CD14-positive monocyte (primary cell): ENCODE measurements around the gene UBE2J2. TPM values are rescaled to one million over a fixed set of nuclear protein-coding genes. Genes with fewer than 3 reads are reported as not detected.

Experiments
- DNase-seq, 3 donors: peaks; one replicate each; pipeline ENCODE4 v3.0.0-alpha.2; 2011 to 2022
- H2AFZ ChIP-seq: 2 replicates; pipeline ENCODE4 v1.6.0; 2012; ENCODE audit warnings: mild to moderate bottlenecking, low read depth, low read length, inconsistent platforms; ENCODE audit not compliant: insufficient read depth, poor library complexity, severe bottlenecking
- H3K27ac ChIP-seq, 2 donors: 1 replicate in 1 of 2; 2 replicates in 1 of 2; pipeline ENCODE4 v1.5.1; 2012 to 2013; ENCODE audit warnings: low read length in 2 of 2, control low read depth in 1 of 2, inconsistent platforms in 1 of 2, low read depth in 1 of 2, mild to moderate bottlenecking in 1 of 2
- H3K27me3 ChIP-seq, 2 donors: one replicate each; pipeline versions ENCODE4 v1.6.0 to v1.6.1; 2011 to 2013; ENCODE audit warnings: low read length in 2 of 2; ENCODE audit not compliant: control insufficient read depth in 2 of 2, insufficient read depth in 2 of 2
- H3K36me3 ChIP-seq, 2 donors: replicated peaks in 1 of 2; 1 replicate in 1 of 2; 2 replicates in 1 of 2; pipeline versions ENCODE4 v1.5.1 to v1.6.1; 2012 to 2013; ENCODE audit warnings: low read length in 2 of 2, control low read depth in 1 of 2, inconsistent platforms in 1 of 2, mild to moderate bottlenecking in 1 of 2; ENCODE audit not compliant: insufficient read depth in 2 of 2, control insufficient read depth in 1 of 2
- H3K4me1 ChIP-seq, 2 donors: 1 replicate in 1 of 2; 2 replicates in 1 of 2; pipeline versions ENCODE4 v1.5.1 to v1.6.1; 2012 to 2013; ENCODE audit warnings: low read length in 2 of 2, control low read depth in 1 of 2, inconsistent platforms in 1 of 2, mild to moderate bottlenecking in 1 of 2, moderate library complexity in 1 of 2; ENCODE audit not compliant: insufficient read depth in 2 of 2, control insufficient read depth in 1 of 2
- H3K4me2 ChIP-seq: replicated peaks from 2 replicates; pipeline ENCODE3; 2012; ENCODE audit warnings: low read length, moderate library complexity, mild to moderate bottlenecking; ENCODE audit not compliant: poor library complexity, severe bottlenecking; ENCODE audit errors: extremely low read depth
- H3K4me3 ChIP-seq, 3 experiments: fragments of 200-600 bp in 1 of 3; sonication (generic) in 1 of 3; replicated peaks in 1 of 3; 1 replicate in 2 of 3; 2 replicates in 1 of 3; pipeline ENCODE4 v1.5.1; 2011 to 2013; ENCODE audit warnings: low read length in 3 of 3, mild to moderate bottlenecking in 3 of 3, control low read depth in 2 of 3, low read depth in 2 of 3, inconsistent platforms in 1 of 3, moderate library complexity in 1 of 3
- H3K79me2 ChIP-seq: 2 replicates; pipeline ENCODE4 v1.6.0; 2012; ENCODE audit warnings: mild to moderate bottlenecking, control low read depth, inconsistent platforms, low read length, moderate library complexity; ENCODE audit not compliant: insufficient read depth
- H3K9ac ChIP-seq: 2 replicates; pipeline ENCODE4 v1.6.0; 2017; ENCODE audit warnings: low read length, mild to moderate bottlenecking; ENCODE audit not compliant: insufficient read depth, poor library complexity, severe bottlenecking
- H3K9me3 ChIP-seq, 2 donors: replicated peaks in 1 of 2; 1 replicate in 1 of 2; 2 replicates in 1 of 2; pipeline versions ENCODE4 v1.5.1 to v1.6.1; 2012 to 2013; ENCODE audit warnings: low read length in 2 of 2, control low read depth in 1 of 2; ENCODE audit not compliant: control insufficient read depth in 1 of 2, insufficient read depth in 1 of 2
- H4K20me1 ChIP-seq: 2 replicates; pipeline ENCODE4 v1.6.0; 2012; ENCODE audit warnings: mild to moderate bottlenecking, low read length, control low read depth, moderate library complexity; ENCODE audit not compliant: insufficient read depth
- H3K27ac Mint-ChIP-seq, 7 donors: one replicate each; pipeline ENCODE4 v1.8.0; 2020; ENCODE audit warnings: mild to moderate bottlenecking in 7 of 7, mixed read lengths in 7 of 7, moderate library complexity in 6 of 7, inconsistent platforms in 2 of 7
- H3K27me3 Mint-ChIP-seq, 3 donors: one replicate each; pipeline ENCODE4 v1.8.0; 2021 to 2022; ENCODE audit warnings: low read depth in 3 of 3, mild to moderate bottlenecking in 3 of 3, mixed read lengths in 3 of 3, moderate library complexity in 3 of 3, inconsistent platforms in 1 of 3
- H3K36me3 Mint-ChIP-seq, 2 donors: one replicate each; pipeline ENCODE4 v1.8.0; 2020; ENCODE audit warnings: mixed read lengths in 2 of 2, inconsistent platforms in 1 of 2, mild to moderate bottlenecking in 1 of 2
- H3K4me1 Mint-ChIP-seq: one replicate; pipeline ENCODE4 v1.8.0; 2020; ENCODE audit warnings: mild to moderate bottlenecking, mixed read lengths
- H3K4me3 Mint-ChIP-seq, 2 donors: one replicate each; pipeline ENCODE4 v1.8.0; 2020; ENCODE audit warnings: mild to moderate bottlenecking in 2 of 2, mixed read lengths in 2 of 2, moderate library complexity in 1 of 2
- H3K9me3 Mint-ChIP-seq, 7 donors: one replicate each; pipeline ENCODE4 v1.8.0; 2020 to 2022; ENCODE audit warnings: mixed read lengths in 7 of 7, mild to moderate bottlenecking in 6 of 7, moderate library complexity in 6 of 7, inconsistent platforms in 2 of 7
- CTCF ChIP-seq: fragments of 200-600 bp; IDR thresholded peaks from one replicate; pipeline ENCODE4 v1.8.0; 2022; ENCODE audit warnings: antibody characterized with exemption, mild to moderate bottlenecking
- WGBS: methylation state at CpG from one replicate; pipeline ENCODE4 v1.1.5; 2013; ENCODE audit warnings: missing lambda C conversion rate; ENCODE audit not compliant: insufficient coverage; 5-methylcytosine and 5-hydroxymethylcytosine counted together
- intact Hi-C, 2 donors: fragments of 100-400 bp; cut with micrococcal nuclease; formaldehyde crosslinking; loops; one replicate each; pipeline versions ENCODE4 v1.15.0 to v1.15.1; 2023
- polyA plus RNA-seq, 3 donors: library from polyadenylated mRNA; depleted of rRNA in 1 of 3; unstranded in 2 of 3; stranded (reverse) in 1 of 3; fragments of 300-500 nt in 2 of 3; fragments of >200 nt in 1 of 3; fragmentation: Illumina TruSeq in 2 of 3; gene quantifications; 1 replicate in 2 of 3; 2 replicates in 1 of 3; pipeline ENCODE4 v1.2.3, GENCODE V29; 2012 to 2021

The UBE2J2 gene
- polyA plus RNA-seq, 3 donors: 36.5 to 83.2 (median 72.1) TPM

GRCh38 chr1:1236176-1236763 lies 37.4 kb downstream of the UBE2J2 start:
- peaks cover 0 to 6% of the 10 kb centered on the region in 2 donors for H3K27me3 ChIP-seq
- H3K9ac ChIP-seq: no peak overlapping the region
- intact Hi-C loops: loop anchor here in 1 of 2 donors (10.0 kb wide), 1 partner anchor 201 kb away; no protein-coding TSS in a partner anchor
- H3K4me3 ChIP-seq: no peak overlapping the region
- H3K4me1 ChIP-seq: peaks cover 3 to 13% of the 10 kb centered on the region in 2 donors
- H3K9me3 ChIP-seq: no peaks in the 10 kb centered on the region
- H3K27ac ChIP-seq: no peak overlapping the region
- Mint-ChIP-seq H3K36me3 (peaks cover 13 to 15% of the 10 kb centered on the region in 2 donors), H3K27me3 (peaks cover 0 to 36% (median 1%) of the 10 kb centered on the region in 3 donors), H3K27ac (no peak overlapping the region), H3K4me1 (peaks cover 14% of the 10 kb centered on the region), H3K4me3 (no peak overlapping the region), H3K9me3 (peaks cover 0 to 5% (median 0%) of the 10 kb centered on the region in 7 donors)
- TF ChIP-seq CTCF: no peak
- no peak overlapping the region for H2AFZ ChIP-seq
- H3K4me2 ChIP-seq: no peak overlapping the region
- peaks cover 24% of the 10 kb centered on the region for H3K79me2 ChIP-seq
- peaks cover 0 to 3% of the 10 kb centered on the region in 2 donors for H3K36me3 ChIP-seq
- 90% methylated on average over 20 of the region's 22 CpGs for WGBS
- no peak for DNase-seq
- peaks cover 6% of the 10 kb centered on the region for H4K20me1 ChIP-seq

GRCh38 chr1:1235016-1235744 lies 38.5 kb downstream of the UBE2J2 start:
- peaks cover 0 to 6% of the 10 kb centered on the region in 2 donors for H3K27me3 ChIP-seq
- no peak overlapping the region for H3K9ac ChIP-seq
- Mint-ChIP-seq H3K27ac (no peak overlapping the region), H3K27me3 (peaks cover 0 to 33% (median 1%) of the 10 kb centered on the region in 3 donors), H3K4me3 (no peak overlapping the region), H3K4me1 (peaks cover 25% of the 10 kb centered on the region), H3K36me3 (peaks cover 13 to 16% of the 10 kb centered on the region in 2 donors), H3K9me3 (peaks cover 0 to 3% (median 0%) of the 10 kb centered on the region in 7 donors)
- no peak overlapping the region for H2AFZ ChIP-seq
- DNase-seq: no peak
- H3K79me2 ChIP-seq: peaks cover 35% of the 10 kb centered on the region
- H3K4me1 ChIP-seq: peaks cover 14 to 24% of the 10 kb centered on the region in 2 donors
- intact Hi-C loops: loop anchor here in 1 of 2 donors (10.0 kb wide), 1 partner anchor 200 kb away; no protein-coding TSS in a partner anchor
- peaks cover 0 to 3% of the 10 kb centered on the region in 2 donors for H3K36me3 ChIP-seq
- peaks cover 14% of the 10 kb centered on the region for H4K20me1 ChIP-seq
- no peaks in the 10 kb centered on the region for H3K9me3 ChIP-seq
- H3K4me2 ChIP-seq: no peak overlapping the region
- WGBS: 94% methylated on average over 24 of the region's 27 CpGs
- TF ChIP-seq CTCF: no peak
- no peak overlapping the region for H3K4me3 ChIP-seq
- H3K27ac ChIP-seq: no peak overlapping the region
